Hindlimb muscle (tissue), 1 donor: ENCODE measurements around the gene TSPAN8. TPM values are rescaled to one million over a fixed set of nuclear protein-coding genes. Genes with fewer than 3 reads are reported as not detected.
"Not testable (repeated sequence)": the region's sequence is repeated elsewhere in the genome, so short reads cannot be mapped to it uniquely, and the experiment has no call there.

Experiments
- DNase-seq: peaks from one replicate; pipeline ENCODE4 v3.0.0-alpha.2; 2013
- polyA plus RNA-seq: library from polyadenylated mRNA; unstranded; fragments of 120-200 nt; gene quantifications from one replicate; pipeline ENCODE4 v1.2.1, GENCODE V29; 2013; ENCODE audit not compliant: insufficient read length

Gene TSPAN8
- 1.3 TPM for polyA plus RNA-seq

DNA sequence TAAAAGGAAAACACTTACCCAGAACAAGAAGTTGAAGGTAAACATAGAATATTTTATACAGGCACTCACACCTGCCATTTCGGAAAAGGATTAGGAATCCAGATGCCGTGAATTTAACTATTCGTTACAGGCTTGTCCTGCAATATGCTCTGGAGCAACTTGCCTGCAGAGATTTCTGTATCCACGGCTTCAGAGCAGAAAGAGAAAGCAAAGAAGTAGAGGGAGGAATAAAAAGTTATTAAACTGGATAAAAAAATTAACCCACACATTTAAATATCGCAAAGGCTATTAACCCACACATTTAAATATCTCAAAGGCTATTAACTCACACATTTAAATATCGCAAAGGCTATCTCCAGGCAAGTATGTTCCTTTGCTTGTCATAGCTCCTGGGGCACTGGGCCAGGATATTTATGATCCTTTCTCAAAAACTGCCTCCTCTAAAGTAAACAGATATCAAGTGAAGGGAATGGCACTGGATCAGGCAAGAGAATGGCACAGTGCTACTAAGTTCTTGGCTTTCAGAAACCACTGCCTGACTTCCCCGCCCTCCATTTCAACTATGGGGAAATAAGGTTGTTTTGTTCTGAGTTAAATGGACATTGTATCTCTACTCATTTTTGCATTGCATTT lies at the start of gene TSPAN8:
Gene TSPAN8 (minus strand): TSS at position 399 of the 633 bp plus-strand sequence. CDS start 321 bp downstream, at position 78.
- no peak for DNase-seq

DNA sequence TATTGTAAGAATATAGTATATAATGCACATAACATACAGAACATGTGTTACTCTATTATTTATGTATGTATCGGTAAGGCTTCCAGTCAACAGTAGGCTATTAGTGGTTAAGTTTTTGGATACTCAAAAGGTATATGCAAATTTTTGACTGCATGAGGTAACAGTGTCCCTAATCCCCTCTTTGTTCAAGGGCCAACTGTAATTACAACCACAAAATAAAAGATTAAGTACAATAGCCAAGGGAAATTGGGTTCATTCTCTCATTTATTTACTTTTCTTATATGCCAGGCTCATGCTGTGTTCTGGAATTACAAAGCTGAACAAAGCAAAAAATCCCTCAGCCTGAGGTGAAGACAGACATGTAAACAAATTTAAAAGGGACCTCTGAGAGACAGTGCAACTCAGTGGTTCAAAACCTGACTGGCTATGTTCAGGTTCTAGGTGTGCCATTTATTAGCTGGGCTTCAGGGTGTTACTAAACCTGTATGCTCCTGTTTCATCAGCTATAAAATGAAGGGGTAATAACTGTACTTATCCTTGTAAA lies 43.4 kb upstream of the TSPAN8 start:
- no peak for DNase-seq

DNA sequence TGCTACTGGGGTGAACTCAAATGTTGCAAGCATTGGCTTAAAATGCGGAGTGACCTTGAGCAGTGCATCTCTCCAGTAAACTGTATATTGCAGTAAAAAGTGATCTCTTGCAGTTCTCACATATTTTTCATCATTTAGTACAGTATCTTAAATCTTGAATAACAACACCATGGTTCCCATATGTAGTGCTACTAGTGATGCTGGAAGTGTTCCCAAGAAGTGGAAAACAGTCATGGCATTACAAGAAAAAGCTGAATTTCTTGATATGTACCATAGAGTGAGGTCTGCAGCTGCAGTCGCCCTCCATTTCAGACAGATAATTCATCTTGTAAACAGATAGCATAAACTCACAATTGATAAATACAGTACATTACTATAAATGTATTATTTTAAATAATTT lies 42.9 kb upstream of the TSPAN8 start:
- DNase-seq, result no peak

DNA sequence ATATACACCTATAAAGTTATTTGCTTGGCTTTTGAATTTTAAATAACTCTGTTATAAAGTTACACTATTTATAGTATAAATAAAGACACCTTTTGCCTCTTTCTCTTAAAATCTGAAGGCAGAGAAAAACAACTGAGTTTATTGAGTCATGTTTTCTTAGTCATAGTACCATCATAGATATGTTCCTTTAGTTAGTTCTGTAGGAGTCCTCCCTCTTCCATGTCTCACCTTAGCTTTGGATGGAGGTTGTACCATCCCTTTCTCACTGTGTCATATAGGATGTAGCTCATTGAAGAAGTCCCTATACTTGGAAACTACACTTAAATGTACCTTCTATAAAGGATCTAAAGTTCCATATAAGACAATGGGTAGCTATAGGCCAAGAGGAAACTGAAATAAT lies 39.7 kb upstream of the TSPAN8 start:
- DNase-seq, result no peak

DNA sequence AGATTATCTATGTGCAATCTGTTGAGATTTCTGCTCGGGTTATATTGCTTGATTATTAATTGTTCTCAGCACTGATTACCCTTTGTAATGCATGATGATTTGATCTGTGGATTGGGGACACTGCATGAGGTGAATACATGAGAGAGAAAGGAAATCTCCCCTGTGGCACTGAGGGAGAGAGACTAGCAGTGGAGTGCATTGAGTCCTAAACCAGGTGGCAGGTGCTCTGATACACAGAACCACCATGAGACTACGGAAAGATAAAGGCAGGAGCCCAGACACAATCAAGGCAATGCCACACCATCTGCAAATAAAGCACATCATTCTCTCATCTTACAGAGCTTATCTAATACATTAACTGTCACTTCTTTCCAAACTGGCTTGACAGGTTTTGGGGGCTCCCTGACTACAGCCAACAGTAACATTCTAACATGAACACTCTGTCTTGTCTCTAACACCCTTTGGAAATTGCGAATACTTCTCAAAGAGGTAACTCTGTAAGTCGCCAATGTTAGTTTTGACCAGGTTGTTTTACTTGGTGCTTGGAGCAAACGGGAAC lies 37.6 kb upstream of the TSPAN8 start:
- no peak for DNase-seq

DNA sequence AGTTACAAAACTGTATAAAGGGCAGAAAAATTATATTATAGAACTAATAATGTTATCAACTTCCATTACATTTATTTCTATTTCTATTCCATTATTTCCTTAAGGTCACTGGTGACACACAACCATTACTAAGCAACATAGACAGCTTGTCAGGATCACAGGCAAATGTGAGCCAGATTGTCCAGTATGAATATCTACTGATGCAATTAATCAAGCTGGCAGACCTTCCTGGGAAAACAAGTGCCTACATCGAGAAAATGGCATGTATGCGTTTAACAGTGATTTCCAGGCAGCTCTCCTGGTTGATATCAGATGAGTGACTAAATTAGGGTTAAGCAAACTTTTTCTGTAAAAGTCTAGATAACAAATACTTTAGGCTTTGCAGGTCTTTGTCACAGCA lies 36.9 kb upstream of the TSPAN8 start:
- DNase-seq, result no peak

DNA sequence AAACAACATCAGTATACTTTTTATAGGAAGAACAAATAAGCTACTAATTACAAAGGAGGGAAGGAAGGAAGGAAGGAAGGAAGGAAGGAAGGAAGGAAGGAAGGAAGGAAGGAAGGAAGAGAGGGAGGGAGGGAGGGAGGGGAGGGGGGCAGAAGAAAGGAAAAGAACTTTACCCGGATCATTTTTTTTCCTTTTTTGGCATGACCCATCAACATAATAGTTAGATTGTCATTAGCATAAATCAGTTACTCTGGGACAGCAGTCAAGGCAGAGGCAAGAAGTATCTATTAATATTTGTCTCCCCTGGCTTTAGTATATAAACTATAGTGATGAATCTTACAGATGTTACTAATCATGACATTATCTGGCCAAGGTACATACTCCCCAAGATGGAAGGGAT lies 35.2 kb upstream of the TSPAN8 start:
- no peak for DNase-seq

DNA sequence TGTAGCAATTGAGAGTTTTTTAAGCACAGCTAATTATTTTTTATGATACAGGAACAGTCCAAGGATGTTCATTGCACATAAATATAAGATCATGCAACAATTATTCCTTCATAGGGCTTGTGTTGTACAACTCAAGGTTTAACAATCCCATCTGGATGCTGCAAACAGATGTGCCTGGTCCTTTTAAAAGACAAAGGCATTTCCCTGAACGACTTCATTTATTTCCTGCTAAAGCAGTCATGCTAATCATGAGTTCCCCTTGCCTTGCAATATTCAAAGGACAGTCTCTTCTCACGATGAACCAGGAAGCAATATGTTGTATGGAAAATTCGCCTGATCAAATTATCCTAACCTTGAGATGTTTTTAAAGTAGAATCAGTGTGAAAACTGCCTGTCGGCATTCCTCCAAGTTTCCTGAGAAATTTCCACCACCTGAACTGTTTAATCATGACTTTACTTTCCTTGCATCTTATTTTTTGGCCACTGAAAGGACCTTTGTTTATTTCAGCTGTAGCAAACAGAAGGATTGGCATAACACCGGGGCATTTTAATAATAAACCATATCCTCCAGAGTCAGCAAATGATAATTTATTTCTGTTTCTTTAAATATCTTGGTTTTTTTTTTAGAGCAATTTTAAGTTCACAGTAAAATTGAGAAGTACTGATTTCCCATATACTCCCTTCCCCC lies 33.9 kb upstream of the TSPAN8 start:
- no peak for DNase-seq

DNA sequence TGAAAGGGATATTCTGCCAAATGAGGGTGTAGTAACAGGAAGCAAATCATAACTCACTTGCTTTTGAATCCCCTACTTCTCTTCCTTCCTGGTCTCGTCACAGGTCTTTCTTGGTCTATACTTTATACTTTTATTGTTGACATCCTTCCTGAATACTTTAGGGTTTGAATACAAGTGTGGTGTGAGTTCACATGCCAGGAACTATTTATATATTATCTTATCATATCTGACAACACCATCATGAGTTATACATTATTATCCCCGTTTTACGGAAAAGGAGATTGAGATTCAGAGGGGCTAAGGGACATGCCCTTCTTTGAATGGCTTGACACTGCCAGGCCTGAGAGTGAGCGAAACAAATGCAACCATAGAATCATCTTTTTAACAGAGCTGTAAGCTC lies 33.0 kb upstream of the TSPAN8 start:
- DNase-seq, result no peak

DNA sequence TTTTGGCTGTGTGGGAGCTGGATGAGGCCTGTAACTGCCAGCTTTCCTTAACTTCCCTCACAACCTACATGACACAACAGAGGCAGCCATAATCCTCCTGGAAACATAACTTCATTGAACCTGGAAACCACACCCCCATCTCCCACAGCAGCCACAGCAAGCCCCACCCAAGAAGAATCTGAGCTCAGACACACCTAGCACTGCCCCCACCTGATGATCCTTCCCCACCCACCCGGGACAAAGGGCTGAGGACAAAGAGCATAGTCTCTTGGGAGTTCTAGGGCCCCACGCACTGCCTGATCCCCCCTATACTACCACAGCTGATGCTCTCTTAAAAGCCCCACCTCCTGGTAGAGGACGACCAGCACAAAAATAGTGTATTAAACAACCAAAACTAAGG lies 29.6 kb upstream of the TSPAN8 start:
- DNase-seq, result no peak

DNA sequence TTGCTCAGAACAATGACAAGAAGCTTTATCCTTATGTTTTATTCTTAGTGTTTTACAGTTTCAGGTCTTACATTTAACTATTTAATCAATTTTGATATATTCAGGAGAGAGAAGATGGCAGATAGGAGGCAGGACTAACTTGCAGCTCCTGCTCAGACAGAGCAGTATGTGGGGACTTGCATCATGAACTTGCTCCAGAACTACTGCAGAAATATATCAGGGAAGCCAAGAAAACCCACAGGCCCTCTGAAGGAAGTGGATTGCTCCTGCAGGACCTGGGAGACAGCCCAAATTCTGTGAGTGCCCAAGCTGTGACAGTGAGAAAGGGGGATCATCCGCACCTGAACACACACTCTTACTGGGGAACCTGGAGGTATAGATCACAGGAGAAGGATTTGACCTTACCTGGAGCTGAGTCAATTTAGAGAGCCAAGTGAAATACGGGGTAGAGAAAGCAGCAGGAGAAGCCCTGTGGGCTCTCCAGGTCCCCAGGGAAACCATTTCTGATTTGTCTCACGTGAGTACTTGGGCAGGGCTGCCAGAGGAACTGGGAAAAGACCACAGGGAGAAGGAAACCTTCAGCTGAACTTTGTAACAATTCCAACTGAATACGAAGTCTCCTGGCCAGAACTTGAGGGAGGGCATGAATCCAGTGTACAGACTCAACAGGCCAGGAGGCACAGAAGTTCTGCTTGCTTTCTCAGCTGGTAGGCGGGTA lies 28.9 kb upstream of the TSPAN8 start:
- DNase-seq, result no peak

DNA sequence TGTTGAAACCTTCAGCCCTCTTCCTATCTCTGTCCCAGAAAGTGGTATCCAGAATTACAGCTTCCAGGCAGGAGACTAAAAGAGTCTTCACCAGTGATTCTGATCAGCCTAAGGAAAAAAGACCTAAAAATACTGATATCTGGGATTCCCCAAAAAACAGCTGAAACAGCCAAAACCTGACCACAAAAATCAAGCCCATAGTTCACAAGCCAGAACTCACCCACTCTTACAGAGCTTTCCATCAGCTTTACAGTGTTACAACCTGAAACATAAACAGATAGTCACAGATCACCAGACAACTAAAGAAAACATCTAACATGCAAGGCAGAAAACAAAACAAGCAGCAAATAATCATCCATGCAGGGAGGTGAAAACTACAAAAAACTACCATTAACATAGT lies 26.0 kb upstream of the TSPAN8 start:
- DNase-seq, result no peak

DNA sequence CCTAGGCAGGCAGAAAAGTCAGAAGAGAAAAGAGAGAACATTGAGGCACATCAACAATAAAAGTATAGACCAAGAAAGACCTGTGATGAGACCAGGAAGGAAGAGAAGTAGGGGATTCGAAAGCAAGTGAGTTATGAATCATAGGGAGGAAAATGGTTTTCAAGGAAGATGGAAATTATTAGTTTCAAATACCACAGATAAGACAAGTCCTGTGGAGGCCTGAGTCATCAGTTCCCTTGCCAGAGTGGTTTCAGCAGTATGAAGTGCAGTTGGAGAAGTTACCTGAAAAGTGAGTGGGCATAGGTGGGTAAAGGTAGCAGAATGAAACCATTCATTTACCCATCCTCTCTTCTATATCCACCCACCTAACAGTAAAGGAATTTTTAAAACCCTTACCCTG lies 25.2 kb upstream of the TSPAN8 start:
- DNase-seq, result no peak

DNA sequence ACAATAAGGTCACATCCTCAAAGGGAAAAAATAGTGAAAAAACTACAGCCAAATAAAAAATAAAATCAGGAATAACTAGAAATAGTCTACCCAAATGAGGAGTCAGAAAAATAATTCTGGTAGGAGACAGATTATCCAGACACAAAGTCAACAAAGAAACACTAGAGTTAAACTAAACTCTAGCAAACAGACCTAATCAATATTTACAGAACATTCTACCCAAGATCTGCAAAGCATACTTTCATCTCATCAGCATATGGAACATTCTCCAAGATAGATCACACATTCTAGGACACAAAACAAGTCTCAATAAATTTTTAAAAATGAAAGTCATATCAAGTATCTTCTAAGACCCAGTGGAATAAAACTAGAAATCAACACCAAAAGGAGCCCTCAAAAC lies 20.4 kb upstream of the TSPAN8 start:
- no peak for DNase-seq

DNA sequence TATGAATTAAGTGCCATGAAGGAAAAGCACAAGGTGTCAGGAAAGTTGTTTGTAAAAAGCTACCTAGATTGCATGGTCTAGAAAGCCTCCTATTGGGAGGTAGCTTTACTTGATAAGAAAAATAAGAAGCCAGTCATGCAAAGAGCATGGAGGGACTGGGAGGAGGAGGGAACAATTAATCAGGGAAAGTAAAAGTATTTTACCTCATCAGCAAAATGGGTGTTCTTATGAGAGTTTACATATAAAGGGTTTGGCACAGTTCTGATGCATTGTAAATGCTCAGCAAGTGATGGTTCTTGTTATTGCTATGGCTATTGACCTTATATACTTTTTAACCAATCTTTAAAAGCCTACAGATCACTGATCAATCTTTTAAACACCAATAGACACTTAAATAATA lies 17.0 kb upstream of the TSPAN8 start:
- DNase-seq, result no peak

DNA sequence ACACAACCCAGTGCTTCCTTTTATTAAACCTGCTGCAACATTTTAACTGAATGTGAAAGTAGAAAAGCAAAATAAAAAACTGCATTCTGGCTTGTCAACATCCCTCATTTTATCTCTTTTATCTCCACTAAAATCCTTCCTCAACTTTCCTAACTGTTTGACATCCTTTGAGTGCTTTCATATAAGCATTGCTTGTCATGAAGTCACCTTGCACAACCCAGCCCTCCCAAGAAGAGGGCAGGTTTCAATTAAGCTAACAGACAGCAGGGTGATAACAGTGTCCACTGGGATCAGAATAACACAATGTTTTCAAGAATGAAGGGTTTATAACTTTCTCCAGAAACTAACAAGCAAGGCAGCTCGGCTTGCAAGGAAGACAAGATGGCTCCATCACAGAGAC lies 16.3 kb upstream of the TSPAN8 start:
- DNase-seq, result no peak

DNA sequence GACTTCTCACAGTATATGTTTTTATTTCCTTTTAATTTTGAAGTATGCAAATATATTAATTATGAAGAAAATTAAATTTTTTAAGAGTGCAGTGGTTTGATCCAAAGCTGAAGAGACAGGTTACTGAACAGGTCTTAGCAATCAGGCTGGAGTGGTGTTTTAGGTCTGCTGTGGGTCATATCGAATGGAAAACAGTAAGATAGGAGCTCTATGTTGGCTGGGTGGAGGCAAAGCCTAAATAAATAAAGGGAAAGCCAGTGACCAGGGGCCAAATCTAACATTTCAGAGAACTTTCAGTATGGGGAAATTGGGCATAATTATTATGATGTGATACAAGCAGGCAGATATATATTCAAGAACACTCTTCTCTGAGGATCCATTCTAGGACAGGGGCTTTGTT lies 12.7 kb upstream of the TSPAN8 start:
- no peak for DNase-seq

DNA sequence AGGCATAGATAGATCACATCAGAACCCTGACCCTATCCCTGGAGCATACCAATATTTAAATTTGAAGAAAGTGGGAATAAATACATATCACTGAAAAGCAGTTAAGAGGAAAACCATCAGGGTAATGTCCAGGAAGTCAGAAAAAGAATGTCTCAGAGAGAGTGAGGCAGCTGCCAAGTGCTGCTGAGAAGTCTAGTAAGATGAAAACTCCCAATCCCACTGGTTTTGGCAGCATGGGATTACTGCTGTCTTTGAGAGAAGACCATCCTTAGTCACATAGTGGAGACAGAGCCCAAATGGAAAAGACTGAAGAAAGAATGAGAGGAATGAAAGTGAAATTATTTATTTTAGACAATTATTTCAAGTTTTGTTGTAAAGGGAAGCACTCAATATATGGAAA lies 11.5 kb upstream of the TSPAN8 start:
- DNase-seq, result no peak

DNA sequence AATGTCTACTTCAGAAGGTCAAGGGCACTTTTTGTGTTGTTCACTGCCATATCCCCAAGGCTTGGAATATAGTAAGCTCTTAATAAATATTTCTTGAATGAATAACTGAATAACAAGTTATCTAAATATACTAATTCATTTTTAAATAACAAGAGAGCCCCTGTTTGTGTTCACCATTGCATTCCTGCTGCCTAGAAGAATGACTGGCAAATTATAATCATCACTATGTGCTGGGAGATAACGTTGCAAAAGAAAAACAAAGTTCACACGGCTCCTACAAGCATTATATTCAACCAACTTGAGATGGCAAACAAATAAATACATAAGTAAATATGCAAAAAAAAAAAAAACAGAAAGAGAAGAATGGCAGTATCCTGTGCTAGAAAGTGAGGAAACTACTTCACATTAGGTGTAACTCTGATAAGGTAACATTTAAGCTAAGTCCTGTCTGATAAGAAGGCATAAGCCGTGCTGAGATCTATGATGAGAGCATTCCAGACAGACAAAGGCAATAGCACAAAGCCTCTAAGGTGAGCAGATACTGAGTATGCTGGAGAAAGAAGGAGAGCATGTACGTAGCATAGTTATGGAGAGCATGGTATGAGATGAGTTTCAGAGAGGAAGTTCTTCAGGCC lies 9.2 kb upstream of the TSPAN8 start:
- no peak for DNase-seq

DNA sequence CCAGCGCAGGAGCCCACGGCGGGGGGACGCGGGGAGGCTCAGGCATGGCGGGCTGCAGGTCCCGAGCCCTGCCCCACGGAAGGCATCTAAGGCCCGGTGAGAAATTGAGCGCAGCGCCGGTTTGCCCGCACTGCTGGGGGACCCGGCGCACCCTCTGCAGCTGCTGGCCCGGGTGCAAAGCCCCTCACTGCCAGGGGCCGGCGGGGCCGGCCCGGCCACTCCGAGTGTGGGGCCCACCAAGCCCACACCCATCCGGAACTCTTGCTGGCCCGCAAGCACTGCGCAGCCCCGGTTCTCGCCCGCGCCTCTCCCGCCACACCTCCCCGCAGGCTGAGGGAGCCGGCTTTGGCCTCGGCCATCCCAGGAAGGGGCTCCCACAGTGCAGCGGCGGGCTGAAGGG lies 8.5 kb upstream of the TSPAN8 start:
- DNase-seq, result no peak

DNA sequence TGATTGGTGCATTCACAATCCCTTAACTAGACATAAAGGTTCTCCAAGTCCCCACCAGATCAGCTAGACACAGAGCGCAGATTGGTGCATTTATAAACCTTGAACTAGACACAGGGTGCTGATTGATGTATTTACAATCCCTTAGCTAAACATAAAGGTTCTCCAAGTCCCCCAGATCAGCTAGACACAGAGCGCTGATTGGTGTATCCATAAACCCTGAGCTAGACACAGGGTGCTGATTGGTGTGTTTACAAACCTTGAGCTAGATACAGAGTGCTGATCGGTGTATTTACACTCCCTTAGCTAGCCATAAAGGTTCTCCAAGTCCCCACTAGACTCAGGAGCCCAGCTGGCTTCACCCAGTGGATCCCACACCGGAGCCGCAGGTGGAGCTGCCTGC lies 8.0 kb upstream of the TSPAN8 start:
- DNase-seq, result not testable (repeated sequence)

DNA sequence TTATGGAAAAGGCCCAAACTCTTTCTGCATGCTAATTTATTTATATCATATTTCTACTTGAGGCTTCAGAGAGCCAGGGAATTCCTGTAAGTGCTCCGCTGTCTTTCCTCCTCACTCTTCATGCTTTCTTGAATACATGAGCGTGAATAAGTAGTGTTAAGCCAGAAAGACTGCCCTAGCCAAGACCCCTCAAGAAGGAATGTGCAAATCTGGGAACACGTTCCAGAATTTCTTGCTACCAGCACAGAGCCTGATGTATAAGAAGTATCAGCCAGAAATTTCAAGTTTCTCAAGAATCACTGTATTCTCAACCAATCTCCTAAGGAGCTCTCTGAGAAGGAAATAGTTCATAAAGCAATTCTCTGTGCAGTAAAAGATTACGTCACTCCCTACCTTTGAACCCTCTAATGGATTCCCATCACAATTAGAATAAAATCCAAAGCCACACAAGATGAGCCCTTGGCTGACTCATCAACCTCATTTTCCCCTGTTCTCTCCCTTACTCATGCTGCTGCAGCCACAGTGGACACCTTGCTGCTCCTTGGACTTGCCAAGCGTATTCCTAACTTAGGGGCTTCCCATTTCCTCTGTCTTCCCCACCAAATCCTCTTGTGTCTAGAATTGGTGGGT lies 6.9 kb upstream of the TSPAN8 start:
- no peak for DNase-seq
